Ramos (cell line): ENCODE results near the gene PIP4P1.
"Not testable (repeated sequence)": the region's sequence is repeated elsewhere in the genome, so short reads cannot be mapped to it uniquely, and the experiment has no call there.

Experiments used
- in situ Hi-C: fragments of 300-500 bp; cut with MboI; formaldehyde crosslinking; loops from one replicate; pipeline ENCODE4 v1.14.3; 2022; ENCODE audit warnings: low sequenced_read_pairs; ENCODE audit not compliant: unreplicated experiment

Gene PIP4P1

GRCh38 chr14:20477211-20477876, 16.1 kb upstream of the PIP4P1 start:
- in situ Hi-C loops: no loop called here

DNA sequence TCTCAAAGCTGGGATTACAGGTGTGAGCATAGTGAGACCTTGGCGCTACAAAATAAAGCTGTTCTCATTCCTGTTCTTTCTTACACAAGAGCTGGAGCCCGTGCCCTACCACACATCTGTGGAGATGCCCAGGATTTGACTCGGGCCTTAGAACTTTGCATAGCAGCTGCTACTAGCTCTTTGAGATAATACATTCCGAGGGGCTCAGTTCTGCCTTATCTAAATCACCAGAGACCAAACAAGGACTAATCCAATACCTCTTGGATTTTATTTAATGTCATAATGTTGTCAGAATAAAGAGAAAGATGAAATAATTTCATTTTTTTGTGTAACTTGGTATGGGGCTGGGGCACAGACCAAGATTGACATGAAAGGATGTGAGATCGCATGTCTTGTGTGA, 15.5 kb upstream of the PIP4P1 start:
- in situ Hi-C loops: no loop called here

GRCh38 chr14:20472536-20473169, 11.4 kb upstream of the PIP4P1 start:
- in situ Hi-C loops: no loop called here

- in situ Hi-C loops: no loop called here
Observed at GRCh38 chr14:20470603-20470901, 9.3 kb upstream of the PIP4P1 start.

- in situ Hi-C loops: loop anchor here (10.0 kb wide), 1 partner anchor 135 kb away; the partner anchor contains the start of gene CCNB1IP1
Observed at GRCh38 chr14:20469890-20470602, 8.8 kb upstream of the PIP4P1 start.

- in situ Hi-C loops: loop anchor here (10.0 kb wide), 1 partner anchor 135 kb away; the partner anchor contains the start of gene CCNB1IP1
Observed at GRCh38 chr14:20469242-20469889, 8.1 kb upstream of the PIP4P1 start, which contains the start of gene PNP. PNP (plus strand) TSS chr14:20469406; CDS start chr14:20469525, 119 bp downstream.

DNA sequence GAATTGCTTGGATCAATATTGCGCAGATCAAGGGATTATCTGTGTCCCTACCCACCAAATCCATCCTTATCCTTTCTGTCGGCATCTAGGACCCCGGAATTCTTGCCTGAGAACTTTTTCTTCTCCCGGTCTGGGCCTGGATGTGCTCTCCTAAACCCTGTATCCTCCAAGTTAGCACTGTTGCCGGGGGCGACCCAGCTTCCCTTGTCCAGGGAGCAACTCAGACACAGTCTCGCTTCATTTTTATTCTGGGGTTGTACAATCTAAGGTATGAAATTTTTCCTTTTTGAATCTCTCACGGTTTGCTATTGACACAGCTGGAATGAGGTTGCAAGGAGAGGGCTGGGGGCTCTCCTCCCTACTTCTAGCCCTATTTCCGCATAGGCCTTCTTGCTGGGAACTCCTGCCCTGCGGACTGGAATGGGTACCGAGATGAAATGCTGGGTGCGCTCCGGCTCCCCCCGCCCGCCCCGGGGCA, 7.6 kb upstream of the PIP4P1 start:
- in situ Hi-C loops: loop anchor here (10.0 kb wide), 1 partner anchor 134 kb away; the partner anchor contains the start of gene CCNB1IP1

DNA sequence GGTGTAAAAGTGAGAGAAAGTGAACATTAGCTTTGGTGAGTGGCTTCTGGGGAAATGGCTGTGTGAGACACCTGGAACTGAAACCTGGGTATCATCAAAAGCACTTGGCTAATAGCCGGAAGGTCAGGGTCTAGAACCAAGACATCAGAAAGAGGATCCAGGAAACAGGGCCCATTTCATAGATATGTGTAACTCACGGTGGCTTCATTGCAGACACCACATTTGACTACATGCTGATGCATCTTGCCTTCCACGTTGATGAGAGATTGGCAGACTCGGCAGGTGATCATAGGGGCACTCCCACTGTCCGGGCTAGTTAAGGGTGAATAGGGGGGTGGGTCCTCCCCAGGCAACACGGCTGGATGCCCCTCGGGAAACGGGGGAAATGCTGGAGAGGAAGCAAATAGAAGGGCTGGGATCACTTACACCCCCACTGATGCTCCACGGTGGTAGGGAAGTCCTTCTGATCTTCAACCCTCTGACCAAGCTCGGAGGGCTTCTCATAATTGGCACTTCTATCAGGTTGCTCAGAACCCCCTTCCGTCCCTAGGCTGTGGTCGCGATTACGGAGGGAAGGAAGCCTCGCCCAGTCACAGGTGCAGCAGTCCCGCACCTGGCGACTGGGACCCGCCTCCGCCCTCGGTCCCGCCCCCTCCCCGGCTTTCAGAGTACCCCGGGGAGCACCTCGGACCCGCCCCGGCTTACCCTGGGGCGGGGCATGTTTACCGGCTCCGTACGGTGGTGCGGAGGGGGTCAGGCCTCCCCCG, 593 bp downstream of the PIP4P1 start:
- in situ Hi-C loops: loop anchor here (10.0 kb wide), 1 partner anchor 126 kb away; the partner anchor contains the start of gene CCNB1IP1

DNA sequence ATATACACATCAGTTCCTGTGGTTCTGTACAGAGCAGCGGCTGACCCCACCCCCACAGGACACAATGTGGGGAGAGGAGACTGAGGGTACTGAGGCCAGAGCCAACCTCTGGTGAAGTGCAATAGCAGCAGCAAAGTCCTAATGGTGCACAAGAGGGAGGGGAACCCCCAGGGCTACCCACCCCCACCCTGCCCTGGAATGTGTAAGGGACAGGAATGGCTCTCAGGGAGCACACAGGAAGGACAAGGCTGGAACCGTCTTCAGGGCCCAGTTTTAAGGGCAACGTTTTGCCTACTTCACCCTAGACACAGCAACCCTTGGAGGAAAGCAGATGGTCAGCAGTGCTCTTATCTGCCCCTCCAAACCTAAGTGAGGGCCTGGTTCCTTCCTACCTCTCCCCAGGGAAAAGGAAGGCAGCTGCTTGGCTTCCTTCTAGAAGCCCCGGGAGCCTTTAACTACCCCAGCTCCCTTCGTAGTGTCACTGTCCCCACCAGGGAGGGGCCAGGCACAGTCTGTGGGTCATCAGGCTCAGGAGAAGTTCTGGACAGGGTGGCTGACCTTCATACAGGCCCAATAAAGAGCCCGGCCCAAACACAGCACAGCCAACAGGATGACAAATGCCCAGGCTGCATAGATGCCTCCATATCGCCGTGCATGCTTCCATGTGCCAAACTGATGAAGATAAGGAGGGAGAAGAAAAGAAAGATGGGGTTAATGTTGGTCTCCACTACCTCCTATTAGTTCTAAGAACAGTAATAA, 3.0 kb downstream of the PIP4P1 start:
- in situ Hi-C loops: no loop called here

- in situ Hi-C loops: no loop called here
Observed at GRCh38 chr14:20456971-20457370, 4.3 kb downstream of the PIP4P1 start.

- in situ Hi-C loops: no loop called here
Observed at GRCh38 chr14:20455355-20456300, 5.6 kb downstream of the PIP4P1 start.

DNA sequence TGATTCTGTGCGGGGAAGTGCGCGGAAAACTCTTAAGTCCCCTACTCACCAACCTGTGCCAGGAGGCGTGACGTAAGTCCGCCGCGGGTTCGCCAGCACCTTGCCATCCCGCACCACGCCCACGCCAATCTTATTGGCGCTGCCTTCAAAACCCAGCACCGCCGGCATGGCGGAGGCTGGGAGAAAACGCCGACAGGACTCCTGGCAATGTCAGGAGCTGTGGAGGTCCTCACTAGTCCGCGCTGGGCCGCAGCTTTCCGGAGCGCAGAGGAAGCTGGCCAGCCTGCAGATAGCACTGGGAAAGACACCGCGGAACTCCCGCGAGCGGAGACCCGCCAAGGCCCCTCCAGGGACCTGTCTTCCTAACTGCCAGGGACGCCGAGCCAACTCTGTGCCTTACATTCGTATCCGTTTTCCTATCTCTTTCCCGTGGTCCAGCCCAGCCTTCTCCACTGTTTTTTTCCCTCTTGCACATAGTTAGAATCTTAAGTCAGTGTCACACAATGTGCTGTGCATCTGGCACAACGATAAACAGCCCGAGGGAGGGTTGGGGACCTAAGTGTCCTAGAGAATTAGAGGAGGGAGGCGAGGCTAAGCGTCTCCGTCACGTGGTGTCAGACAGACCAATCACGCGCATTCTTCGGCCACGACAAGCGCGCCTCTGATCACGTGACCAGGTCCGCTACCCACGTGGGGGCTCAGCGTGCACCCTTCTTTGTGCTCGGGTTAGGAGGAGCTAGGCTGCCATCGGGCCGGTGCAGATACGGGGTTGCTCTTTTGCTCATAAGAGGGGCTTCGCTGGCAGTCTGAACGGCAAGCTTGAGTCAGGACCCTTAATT, 6.5 kb downstream of the PIP4P1 start, which contains the start of the genes APEX1 and OSGEP:
TSS of gene APEX1 (plus strand) at position 711 of the 839 bp plus-strand sequence. CDS start 420 bp downstream, outside the sequence.
TSS of gene OSGEP (minus strand) at position 297 of the 839 bp plus-strand sequence. CDS start at position 168, 129 bp downstream.
- in situ Hi-C loops: no loop called here

DNA sequence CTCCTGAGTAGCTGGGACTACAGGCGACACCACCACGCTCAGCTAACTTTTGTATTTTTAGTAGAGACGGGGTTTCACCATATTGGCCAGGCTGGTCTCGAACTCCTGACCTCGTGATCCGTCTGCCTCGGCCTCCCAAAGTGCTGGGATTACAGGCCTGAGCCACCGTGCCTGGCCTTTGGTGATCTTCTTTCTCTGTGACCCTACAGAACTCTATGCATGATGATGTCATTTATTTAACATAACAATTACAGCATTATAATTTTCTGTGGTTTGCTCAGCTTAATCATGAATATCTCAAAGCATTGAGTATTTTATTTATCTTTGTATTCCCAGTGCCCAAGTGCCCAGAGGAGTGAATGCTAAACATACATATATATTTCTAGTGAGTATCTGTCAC, 8.4 kb downstream of the PIP4P1 start:
- in situ Hi-C loops: not testable (repeated sequence)

DNA sequence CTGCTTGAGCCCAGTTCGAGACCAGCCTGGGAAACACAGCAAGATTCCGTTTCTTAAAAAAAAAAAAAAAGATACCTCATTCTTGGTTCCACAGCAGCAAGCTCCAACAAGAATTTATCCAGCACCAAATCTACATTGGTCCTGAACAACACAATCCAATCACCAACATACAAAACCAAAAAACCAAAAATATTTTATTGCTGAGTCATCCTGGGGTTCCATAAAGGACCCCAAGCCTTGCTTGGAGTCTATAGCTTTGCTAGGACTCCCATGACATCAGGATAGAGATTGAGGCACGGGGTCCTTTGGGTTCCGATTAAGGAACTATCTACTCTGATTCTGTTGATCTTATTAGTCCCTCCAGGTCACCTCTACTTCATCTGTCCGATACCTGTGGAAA, 14.3 kb downstream of the PIP4P1 start:
- in situ Hi-C loops: no loop called here

DNA sequence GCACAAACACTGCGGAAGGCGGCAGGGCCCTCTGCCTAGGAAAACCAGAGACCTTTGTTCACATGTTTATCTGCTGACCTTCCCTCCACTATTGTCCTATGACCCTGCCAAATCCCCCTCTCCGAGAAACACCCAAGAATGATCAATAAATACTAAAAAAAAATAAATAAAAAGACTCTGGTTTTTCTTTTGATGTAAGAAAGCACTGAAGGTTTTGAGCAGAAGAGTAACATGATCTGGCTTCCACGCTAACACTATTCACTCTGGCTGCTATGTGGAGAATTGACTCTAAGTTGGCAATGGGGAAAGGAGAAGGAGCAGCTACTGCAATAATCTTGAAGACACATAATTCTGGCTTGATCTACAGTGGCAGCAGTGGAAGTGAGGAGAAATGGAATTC, 17.6 kb downstream of the PIP4P1 start:
- in situ Hi-C loops: not testable (repeated sequence)

DNA sequence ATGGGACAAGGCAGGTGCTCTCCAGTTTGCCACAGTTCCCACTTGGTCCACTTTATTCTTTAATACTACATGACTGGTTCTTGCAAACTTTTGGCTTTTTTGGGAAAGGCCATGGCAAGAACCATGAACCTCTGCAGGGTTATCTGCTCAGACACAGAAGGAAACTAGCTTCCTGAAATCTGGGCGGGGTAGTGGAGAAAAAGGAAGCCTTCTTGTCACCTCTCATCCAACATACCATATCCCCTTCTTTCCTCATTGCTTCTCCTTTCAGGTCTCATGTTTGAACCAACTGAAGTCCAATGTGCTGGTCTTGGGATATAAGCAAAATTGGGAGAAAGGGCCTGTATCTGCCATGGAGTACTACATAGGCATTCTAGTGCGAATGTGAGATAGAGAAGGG, 19.8 kb downstream of the PIP4P1 start:
- in situ Hi-C loops: no loop called here

- in situ Hi-C loops: no loop called here
Observed at GRCh38 chr14:20440882-20441281, 20.4 kb downstream of the PIP4P1 start.
